ENCODE measurements around the gene OTOG. TPM values are rescaled to one million over a fixed set of nuclear protein-coding genes. Genes with fewer than 3 reads are reported as not detected.

Gene OTOG
- total and polyA plus RNA-seq, 2 experiments from 2014 or later, result not detected

DNA sequence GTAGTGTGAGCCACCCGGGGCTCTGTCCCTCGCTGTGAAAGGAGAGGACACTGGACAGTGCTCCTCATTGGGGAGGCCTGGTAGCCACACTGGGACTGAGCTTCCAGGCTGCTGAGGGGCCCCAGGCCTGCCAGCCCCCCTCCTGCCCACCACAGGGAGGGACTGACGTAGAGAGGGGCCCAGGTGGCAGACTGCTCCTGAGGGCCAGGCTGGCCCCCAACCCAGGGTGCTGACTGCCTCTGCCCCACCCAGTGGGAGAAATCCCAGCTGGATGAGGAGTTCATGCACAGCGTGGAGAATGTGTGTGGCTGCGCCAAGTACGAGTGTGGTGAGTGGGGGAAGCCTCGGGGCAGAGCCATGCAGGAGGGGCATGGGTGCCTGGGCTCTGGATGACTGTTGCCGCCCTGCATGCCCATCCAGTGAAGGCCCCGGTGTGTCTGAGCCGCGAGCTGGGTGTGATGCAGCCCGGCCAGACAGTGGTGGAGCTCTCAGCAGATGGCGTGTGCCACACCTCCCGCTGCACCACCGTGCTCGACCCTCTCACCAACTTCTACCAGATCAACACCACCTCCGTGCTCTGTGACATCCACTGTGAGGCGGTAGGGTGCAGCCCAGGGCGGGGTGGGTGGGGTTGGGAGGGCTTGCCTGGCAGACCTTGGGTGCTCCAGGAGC is 93.6 kb downstream of the OTOG start:
- Histone ChIP-seq H3K27me3 (replicated peaks; ENCODE audit: insufficient read depth) (no peaks in the 10 kb centered on the region), H4K20me1 (ENCODE audit: insufficient read depth) (no peaks in the 10 kb centered on the region), H2AFZ (no peak overlapping the region), H3F3A (ENCODE audit: insufficient read depth) (no peaks in the 10 kb centered on the region), H3K9me3 (ENCODE audit: low read depth) (no peaks in the 10 kb centered on the region), H3K27ac (no peak overlapping the region), H3K4me1 (ENCODE audit: insufficient read depth) (no peaks in the 10 kb centered on the region), H3K4me2 (ENCODE audit: unreplicated experiment) (no peak overlapping the region), H3K9me2 (ENCODE audit: insufficient read depth) (no peaks in the 10 kb centered on the region), H3K36me3 (ENCODE audit: low read depth) (no peaks in the 10 kb centered on the region), H3K9ac (no peak overlapping the region), H3K4me3 (no peak overlapping the region), H3K79me2 (ENCODE audit: insufficient read depth) (no peaks in the 10 kb centered on the region)
- TF ChIP-seq EZH2 (IDR thresholded peaks at IDR 0.05; ENCODE audit: insufficient read depth, poor library complexity, severe bottlenecking) (no peak), EZH2phosphoT487 (IDR thresholded peaks at IDR 0.05; ENCODE audit: insufficient read depth, low read depth) (no peak)
- DNase-seq, result no peak
- 21 to 27% methylated on average over 17 to 19 of the region's 19 CpGs for WGBS, 2 experiments (ENCODE audit: low coverage in 1 of 2, low lambda C conversion rate in 2 of 2, missing lambda C conversion rate in 2 of 2)
- in situ Hi-C loops (cut with MboI), result no loop called here

DNA sequence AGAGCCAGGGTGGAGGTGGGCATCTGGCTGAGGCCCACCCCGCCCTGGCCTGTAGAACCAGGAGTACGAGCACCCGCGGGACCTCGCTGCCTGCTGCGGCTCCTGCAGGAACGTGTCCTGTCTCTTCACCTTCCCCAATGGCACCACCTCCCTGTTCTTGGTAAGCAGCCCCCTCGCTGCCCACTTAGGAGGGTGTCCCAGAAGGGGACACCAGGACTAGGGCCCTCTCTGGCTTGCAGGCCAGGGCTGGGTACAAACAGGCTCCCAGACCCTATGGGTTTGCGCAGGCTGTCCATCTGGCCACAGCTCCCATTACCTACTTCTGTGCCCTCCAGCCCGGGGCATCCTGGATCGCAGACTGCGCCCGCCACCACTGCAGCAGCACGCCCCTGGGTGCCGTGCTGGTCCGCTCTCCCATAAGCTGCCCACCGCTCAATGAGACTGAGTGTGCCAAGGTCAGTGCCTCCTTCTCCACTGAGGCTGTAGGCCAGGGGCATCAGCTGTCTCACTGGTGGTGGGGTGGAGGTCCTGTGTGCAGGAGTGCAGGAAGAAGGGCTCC is 94.8 kb downstream of the OTOG start:
- no peaks in the 10 kb centered on the region for H3K9me3 ChIP-seq (ENCODE audit: low read depth)
- no peaks in the 10 kb centered on the region for H3K4me1 ChIP-seq (ENCODE audit: insufficient read depth)
- no peak for TF ChIP-seq EZH2phosphoT487 (IDR thresholded peaks at IDR 0.05; ENCODE audit: insufficient read depth, low read depth)
- no peak for TF ChIP-seq EZH2 (IDR thresholded peaks at IDR 0.05; ENCODE audit: insufficient read depth, poor library complexity, severe bottlenecking)
- 70 to 74% methylated on average over 17 of the region's 17 CpGs for WGBS, 2 experiments (ENCODE audit: low coverage in 1 of 2, low lambda C conversion rate in 2 of 2, missing lambda C conversion rate in 2 of 2)
- H3K9me2 ChIP-seq (ENCODE audit: insufficient read depth), result no peaks in the 10 kb centered on the region
- H3K9ac ChIP-seq, result no peak overlapping the region
- no peak overlapping the region for H2AFZ ChIP-seq
- H3F3A ChIP-seq (ENCODE audit: insufficient read depth), result no peaks in the 10 kb centered on the region
- no peak overlapping the region for H3K4me3 ChIP-seq
- H3K36me3 ChIP-seq (ENCODE audit: low read depth), result no peaks in the 10 kb centered on the region
- H4K20me1 ChIP-seq (ENCODE audit: insufficient read depth), result no peaks in the 10 kb centered on the region
- no peaks in the 10 kb centered on the region for H3K27me3 ChIP-seq (replicated peaks; ENCODE audit: insufficient read depth)
- no peak overlapping the region for H3K27ac ChIP-seq
- in situ Hi-C loops (cut with MboI), result no loop called here
- H3K4me2 ChIP-seq (ENCODE audit: unreplicated experiment), result no peak overlapping the region
- H3K79me2 ChIP-seq (ENCODE audit: insufficient read depth), result no peaks in the 10 kb centered on the region
- no peak for DNase-seq

DNA sequence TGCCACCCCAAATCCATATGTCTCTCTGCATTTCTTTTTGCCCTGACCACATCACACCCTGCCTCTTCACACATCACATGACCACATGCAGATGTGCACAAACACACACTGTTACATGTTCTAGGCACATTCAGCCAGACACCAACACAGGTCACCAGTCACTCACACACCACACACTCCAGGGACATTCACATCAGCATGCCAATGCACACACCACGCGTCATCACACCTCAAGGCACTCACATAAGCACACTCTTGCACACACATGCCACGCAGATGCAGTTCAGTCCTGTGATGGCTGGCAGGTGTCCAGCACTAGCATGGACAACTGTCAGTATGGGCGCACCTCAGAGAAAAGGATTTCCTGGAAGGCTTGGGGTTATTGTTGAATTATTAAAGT is 95.3 kb downstream of the OTOG start:
- no peaks in the 10 kb centered on the region for H3K9me2 ChIP-seq (ENCODE audit: insufficient read depth)
- H3K79me2 ChIP-seq (ENCODE audit: insufficient read depth), result no peaks in the 10 kb centered on the region
- no peaks in the 10 kb centered on the region for H3K4me1 ChIP-seq (ENCODE audit: insufficient read depth)
- H2AFZ ChIP-seq, result no peak overlapping the region
- no peak overlapping the region for H3K4me2 ChIP-seq (ENCODE audit: unreplicated experiment)
- DNase-seq, result no peak
- H3K27ac ChIP-seq, result no peak overlapping the region
- H3F3A ChIP-seq (ENCODE audit: insufficient read depth), result no peaks in the 10 kb centered on the region
- H3K27me3 ChIP-seq (replicated peaks; ENCODE audit: insufficient read depth), result no peaks in the 10 kb centered on the region
- 15 to 17% methylated on average over 4 of the region's 4 CpGs for WGBS, 2 experiments (ENCODE audit: low coverage in 1 of 2, low lambda C conversion rate in 2 of 2, missing lambda C conversion rate in 2 of 2)
- no peaks in the 10 kb centered on the region for H3K9me3 ChIP-seq (ENCODE audit: low read depth)
- H4K20me1 ChIP-seq (ENCODE audit: insufficient read depth), result no peaks in the 10 kb centered on the region
- no peak overlapping the region for H3K9ac ChIP-seq
- no peaks in the 10 kb centered on the region for H3K36me3 ChIP-seq (ENCODE audit: low read depth)
- in situ Hi-C loops (cut with MboI), result no loop called here
- no peak overlapping the region for H3K4me3 ChIP-seq
- TF ChIP-seq EZH2 (IDR thresholded peaks at IDR 0.05; ENCODE audit: insufficient read depth, poor library complexity, severe bottlenecking), result no peak
- TF ChIP-seq EZH2phosphoT487 (IDR thresholded peaks at IDR 0.05; ENCODE audit: insufficient read depth, low read depth), result no peak

DNA sequence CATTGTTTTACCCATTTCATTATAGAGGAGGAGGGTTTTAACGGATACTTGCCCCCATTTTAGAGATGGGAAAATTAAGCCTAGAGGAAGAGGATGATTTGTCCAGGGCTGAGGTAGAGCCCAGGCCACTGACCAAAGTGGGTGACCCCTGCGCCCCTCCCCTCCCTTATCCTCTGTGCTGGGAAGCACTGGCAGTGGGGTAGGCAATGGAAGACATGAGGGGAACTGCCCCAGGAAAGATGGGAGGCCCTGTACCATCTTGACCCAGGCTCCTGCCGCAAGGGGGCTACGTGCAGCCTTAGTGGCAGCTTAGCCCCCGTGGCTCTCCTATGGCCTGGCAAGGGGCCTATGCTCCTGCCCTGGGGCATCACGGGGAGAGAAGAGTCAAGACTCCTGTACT is 95.9 kb downstream of the OTOG start:
- 37 to 55% methylated on average over 6 of the region's 6 CpGs for WGBS, 2 experiments (ENCODE audit: low coverage in 1 of 2, low lambda C conversion rate in 2 of 2, missing lambda C conversion rate in 2 of 2)
- no peak for DNase-seq

More for the DNA sequence above, 95.9 kb downstream of the OTOG start:
- H3K27ac ChIP-seq, result no peak overlapping the region
- TF ChIP-seq EZH2 (IDR thresholded peaks at IDR 0.05; ENCODE audit: insufficient read depth, poor library complexity, severe bottlenecking) (no peak), EZH2phosphoT487 (IDR thresholded peaks at IDR 0.05; ENCODE audit: insufficient read depth, low read depth) (no peak)
- H3K27me3 ChIP-seq (replicated peaks; ENCODE audit: insufficient read depth), result 0 out of 2 replicates have a peak, but pooled peaks cover 1% of the 10 kb centered on the region
- in situ Hi-C loops (cut with MboI), result no loop called here
- H3K4me1 ChIP-seq (ENCODE audit: insufficient read depth), result no peaks in the 10 kb centered on the region
- H3K36me3 ChIP-seq (ENCODE audit: low read depth), result no peaks in the 10 kb centered on the region
- H3K4me2 ChIP-seq (ENCODE audit: unreplicated experiment), result no peak overlapping the region
- H3F3A ChIP-seq (ENCODE audit: insufficient read depth), result no peaks in the 10 kb centered on the region
- no peaks in the 10 kb centered on the region for H3K9me3 ChIP-seq (ENCODE audit: low read depth)
- no peaks in the 10 kb centered on the region for H4K20me1 ChIP-seq (ENCODE audit: insufficient read depth)
- H3K79me2 ChIP-seq (ENCODE audit: insufficient read depth), result no peaks in the 10 kb centered on the region
- H3K9me2 ChIP-seq (ENCODE audit: insufficient read depth), result no peaks in the 10 kb centered on the region
- H3K9ac ChIP-seq, result no peak overlapping the region
- H2AFZ ChIP-seq, result no peak overlapping the region
- no peak overlapping the region for H3K4me3 ChIP-seq

Data from GM23248 (cell line).